HepG2 (cell line): ENCODE measurements around the gene TCEA3. TPM values are rescaled to one million over a fixed set of nuclear protein-coding genes. Genes with fewer than 3 reads are reported as not detected.

ENCODE experiments used
- ATAC-seq: fragments of 200-7000 bp; cut with Tn5 transposase; 3 replicates; pipeline ENCODE4 v1.9.1; 2020; ENCODE audit warnings: mild to moderate bottlenecking, moderate library complexity
- BruUV-seq: library from RNA; stranded (reverse); fragments of 400-500 nt; replicated peaks from 2 replicates; lab custom pipeline; 2021; lab: Mats Ljungman, UMichigan
- CTCF ChIA-PET: fragments of 300-600 bp; formaldehyde crosslinking; extraction: SDS; loops from one replicate; lab custom pipeline; 2021; ENCODE audit warnings: low total read pairs, inconsistent platforms, low intra/inter-chr PET ratio; lab: Yijun Ruan, JAX
- POLR2A ChIA-PET: fragments of 350-600 bp; sonication (Branson Sonifier 250); formaldehyde crosslinking; loops from one replicate; lab custom pipeline; 2020; ENCODE audit warnings: antibody characterized with exemption, inconsistent platforms; lab: Yijun Ruan, JAX
- DNase-seq: peaks from one replicate; pipeline ENCODE4 v3.0.0-alpha.2; 2015; ENCODE audit warnings: low spot score
- FAIRE-seq: peaks from 3 replicates; lab custom pipeline; 2011; peaks lifted over from hg19 to GRCh38; lab: Jason Lieb, UNC
- H2AFZ ChIP-seq: one replicate; pipeline ENCODE4 v1.6.1; 2011; ENCODE audit warnings: low read length, inconsistent platforms
- H3K27ac ChIP-seq: fragments of 300-600 bp; 3 replicates; pipeline ENCODE4 v1.8.0; 2011; ENCODE audit warnings: mixed run types, mild to moderate bottlenecking, mixed read lengths, low read length, inconsistent platforms; ENCODE audit not compliant: insufficient read depth; ENCODE audit errors: extremely low read length
- H3K27me3 ChIP-seq, 2 experiments: fragments of 200-600 bp in 1 of 2; 2 replicates in 1 of 2; 3 replicates in 1 of 2; pipeline versions ENCODE4 v1.6.0 to v1.8.0; 2011; ENCODE audit warnings: low read length in 2 of 2, mild to moderate bottlenecking in 2 of 2, moderate library complexity in 2 of 2, inconsistent platforms in 1 of 2; ENCODE audit not compliant: insufficient read depth in 2 of 2, control insufficient read depth in 1 of 2
- H3K36me3 ChIP-seq, 2 experiments: fragments of 200-600 bp in 1 of 2; replicated peaks in 1 of 2; 2 replicates in 1 of 2; 3 replicates in 1 of 2; pipeline versions ENCODE4 v1.5.1 to v1.8.0; 2011; ENCODE audit warnings: low read length in 2 of 2, inconsistent platforms in 1 of 2; ENCODE audit not compliant: insufficient read depth in 2 of 2, control insufficient read depth in 1 of 2
- H3K4me1 ChIP-seq: 2 replicates; pipeline ENCODE4 v1.5.1; 2012; ENCODE audit warnings: low read length, inconsistent platforms; ENCODE audit not compliant: insufficient read depth
- H3K4me2 ChIP-seq: 2 replicates; pipeline ENCODE4 v1.6.0; 2011; ENCODE audit warnings: low read depth, low read length, inconsistent platforms
- H3K4me3 ChIP-seq, 3 experiments: fragments of 200-600 bp in 1 of 3; sonication (generic), shearing (Covaris generic) in 1 of 3; replicated peaks in 1 of 3; 2 replicates each; pipeline ENCODE4 v1.5.1; 2011 to 2016; ENCODE audit warnings: low read length in 3 of 3, inconsistent platforms in 2 of 3, low read depth in 2 of 3, mild to moderate bottlenecking in 2 of 3, control low read depth in 1 of 3, mixed read lengths in 1 of 3; ENCODE audit not compliant: insufficient read depth in 1 of 3
- H3K79me2 ChIP-seq: one replicate; pipeline ENCODE4 v1.6.1; 2011; ENCODE audit warnings: low read length, inconsistent platforms; ENCODE audit not compliant: insufficient read depth
- H3K9ac ChIP-seq: 2 replicates; pipeline ENCODE4 v1.6.0; 2011; ENCODE audit warnings: mild to moderate bottlenecking, low read depth, low read length, inconsistent platforms; ENCODE audit not compliant: insufficient read depth
- H3K9me3 ChIP-seq: 2 replicates; pipeline ENCODE4 v1.5.1; 2012; ENCODE audit warnings: mild to moderate bottlenecking, low read length
- H4K20me1 ChIP-seq: 2 replicates; pipeline ENCODE4 v1.6.0; 2011; ENCODE audit warnings: inconsistent platforms, mild to moderate bottlenecking, low read length, moderate library complexity; ENCODE audit not compliant: insufficient read depth
- AKAP8 ChIP-seq: sonication (generic); formaldehyde crosslinking; IDR thresholded peaks from 2 replicates; pipeline ENCODE4 v1.5.1; 2020; ENCODE audit warnings: mild to moderate bottlenecking, missing genetic modification reagents
- ELF1 ChIP-seq: sonication (generic); formaldehyde crosslinking; IDR thresholded peaks from 2 replicates; pipeline ENCODE4 v1.4.0; 2020; ENCODE audit warnings: missing genetic modification reagents
- GFI1 ChIP-seq: sonication (generic); formaldehyde crosslinking; IDR thresholded peaks from 2 replicates; pipeline ENCODE4 v1.5.0; 2020; ENCODE audit warnings: missing genetic modification reagents, mild to moderate bottlenecking, borderline replicate concordance
- HOXA9 ChIP-seq: sonication (generic); formaldehyde crosslinking; IDR thresholded peaks from 2 replicates; pipeline ENCODE4 v1.8.1; 2022; ENCODE audit warnings: missing genetic modification reagents, mild to moderate bottlenecking, moderate library complexity, borderline replicate concordance
- MAFK ChIP-seq, 2 experiments: IDR thresholded peaks in 1 of 2; conservative IDR thresholded peaks in 1 of 2; 2 replicates each; pipeline ENCODE4 v1.6.1; 2011; ENCODE audit warnings: improper control_type of control experiment in 2 of 2, low read length in 2 of 2
- MYC ChIP-seq: sonication (generic); formaldehyde crosslinking; IDR thresholded peaks from 2 replicates; pipeline ENCODE4 v1.9.0; 2021; ENCODE audit warnings: missing genetic modification reagents, borderline replicate concordance
- NCOA5 ChIP-seq: sonication (generic); formaldehyde crosslinking; IDR thresholded peaks from 2 replicates; pipeline ENCODE4 v1.4.0; 2020; ENCODE audit warnings: missing genetic modification reagents
- NR1H2 ChIP-seq: sonication (generic); formaldehyde crosslinking; IDR thresholded peaks from 2 replicates; pipeline ENCODE4 v1.8.1; 2022; ENCODE audit warnings: low read depth, missing genetic modification reagents, borderline replicate concordance
- PHB2 ChIP-seq: fragments of 450-650 bp; IDR thresholded peaks from 2 replicates; pipeline ENCODE4 v1.6.1; 2018; ENCODE audit not compliant: partially characterized antibody
- RARG ChIP-seq: sonication (generic); formaldehyde crosslinking; IDR thresholded peaks from 2 replicates; pipeline ENCODE4 v1.4.0; 2020; ENCODE audit warnings: low read depth, mild to moderate bottlenecking, missing genetic modification reagents
- RELA ChIP-seq: sonication (generic); formaldehyde crosslinking; IDR thresholded peaks from 2 replicates; pipeline ENCODE4 v1.4.0; 2020; ENCODE audit warnings: missing genetic modification reagents
- THAP11 ChIP-seq: IDR thresholded peaks from 2 replicates; pipeline ENCODE4 v1.6.1; 2016; ENCODE audit warnings: missing biosample characterization, missing genetic modification reagents
- ZNF20 ChIP-seq: sonication (generic); formaldehyde crosslinking; IDR thresholded peaks from 2 replicates; pipeline ENCODE4 v1.4.0; 2020; ENCODE audit warnings: mild to moderate bottlenecking, moderate library complexity, missing genetic modification reagents
- ZNF547 ChIP-seq: sonication (generic); formaldehyde crosslinking; IDR thresholded peaks from 2 replicates; pipeline ENCODE4 v1.5.1; 2020; ENCODE audit warnings: mild to moderate bottlenecking, missing genetic modification reagents
- ZNF607 ChIP-seq: sonication (generic); formaldehyde crosslinking; IDR thresholded peaks from 2 replicates; pipeline ENCODE4 v1.5.1; 2020; ENCODE audit warnings: missing genetic modification reagents, mild to moderate bottlenecking, borderline replicate concordance
- WGBS: methylation state at CpG from one replicate; pipeline ENCODE4 v1.1.6; 2017; ENCODE audit warnings: low lambda C conversion rate; 5-methylcytosine and 5-hydroxymethylcytosine counted together
- in situ Hi-C: cut with HindIII; loops from 2 replicates; pipeline ENCODE4 v1.10.0; 2017; ENCODE audit warnings: low pct_unique_long_range_greater_than_20kb; ENCODE audit not compliant: extremely low pct_ligation_motif_present
- intact Hi-C: fragments of 100-400 bp; cut with micrococcal nuclease; formaldehyde crosslinking; loops from one replicate; pipeline ENCODE4 v1.10.0; 2022; ENCODE audit not compliant: unreplicated experiment
- polyA plus RNA-seq, 8 experiments: library from polyadenylated mRNA; depleted of rRNA in 3 of 8; stranded (reverse) in 7 of 8; unstranded in 1 of 8; fragments of >200 nt; fragmentation: Illumina TruSeq in 4 of 8; extraction: Trizol in 4 of 8; gene quantifications; 2 replicates each; pipeline versions ENCODE4 v1.2.1 to v1.2.3, GENCODE V29; 2011 to 2016; ENCODE audit warnings: low read depth in 4 of 8, missing spikeins in 1 of 8, mixed read lengths in 1 of 8; ENCODE audit not compliant: insufficient read depth in 1 of 8
- total RNA-seq, 5 experiments: library from RNA; depleted of rRNA; stranded (reverse); fragments of >200 nt; fragmentation: Illumina TruSeq; extraction: Trizol; gene quantifications; 2 replicates each; pipeline ENCODE4 v1.2.3, GENCODE V29; 2016; ENCODE audit warnings: low read depth in 1 of 5
- TF ChIP-seq, protein P1 (sequence below): sonication (generic); formaldehyde crosslinking; IDR thresholded peaks from 2 replicates; pipeline ENCODE4 v1.4.0; 2020; ENCODE audit warnings: mild to moderate bottlenecking, missing genetic modification reagents, borderline replicate concordance
- TF ChIP-seq, protein P2 (sequence below): sonication (generic); formaldehyde crosslinking; IDR thresholded peaks from 2 replicates; pipeline ENCODE4 v1.8.1; 2022; ENCODE audit warnings: low read depth, mild to moderate bottlenecking, missing genetic modification reagents
- TF ChIP-seq, protein P3 (sequence below): sonication (generic); formaldehyde crosslinking; conservative IDR thresholded peaks from 2 replicates; pipeline ENCODE4 v1.4.0; 2020; ENCODE audit warnings: missing genetic modification reagents

The TCEA3 gene
- total and polyA plus RNA-seq, 2 of the 13 experiments (the other 11 are each of a cell fraction or from before 2014, with no cell fraction given): 55.5 to 84.6 TPM

DNA sequence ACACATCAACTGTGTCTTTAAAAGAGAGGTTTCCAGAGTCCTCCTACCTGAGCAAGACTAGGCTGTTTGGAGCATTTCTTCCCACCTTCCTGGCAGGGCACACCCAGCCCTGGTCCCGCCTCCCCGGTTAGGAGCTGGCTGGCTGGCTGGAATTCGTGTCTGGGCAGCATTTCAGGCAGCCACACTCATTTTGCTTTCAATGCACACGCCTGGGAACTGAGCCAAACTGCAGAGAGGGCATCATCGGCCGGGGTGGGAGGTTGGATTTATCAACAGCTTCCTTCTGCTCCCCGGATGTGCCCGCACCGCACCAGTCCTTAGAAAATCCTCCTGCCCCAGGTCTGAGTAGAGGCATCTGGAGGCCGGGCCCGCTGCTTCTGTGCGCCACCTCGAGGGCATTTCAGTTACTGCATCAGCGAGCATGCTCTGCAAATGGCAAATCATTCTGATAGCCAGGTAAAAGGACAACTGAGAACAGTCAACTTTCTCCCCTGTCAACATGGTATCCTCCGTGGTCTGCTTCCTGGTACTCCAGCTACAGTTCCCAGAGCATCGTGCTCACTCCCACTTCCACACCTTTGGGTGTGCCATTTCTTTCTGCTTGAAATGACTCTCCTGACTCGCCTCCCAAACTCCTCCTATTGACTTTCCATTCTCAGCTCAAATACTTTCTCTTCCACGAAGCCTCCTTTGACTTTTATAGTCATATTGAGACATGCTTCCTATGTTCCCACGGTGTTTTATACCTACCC lies 20.6 kb downstream of the TCEA3 start:
- peaks cover 18 to 82% of the 10 kb centered on the region in 2 experiments for H3K36me3 ChIP-seq
- no peak overlapping the region for H3K4me3 ChIP-seq
- 59% methylated on average over 14 of the region's 19 CpGs for WGBS
- BruUV-seq: no TSS peak
- DNase-seq (peak; percentile 46), ATAC-seq (peak; percentile 87), FAIRE-seq (peak; percentile 75)
- POLR2A ChIA-PET: interaction anchor here (1.4 kb wide), 1 partner anchor 36 kb away, joined by 4 read pairs; no protein-coding TSS in a partner anchor
- H3K27me3 ChIP-seq: no peaks in the 10 kb centered on the region
- intact Hi-C loops (loop anchor here (1.0 kb wide), 1 partner anchor 35 kb away; the partner anchor contains the start of gene ZNF436), in situ Hi-C loops (no loop called here)
- H3K4me2 ChIP-seq: no peak overlapping the region
- no peak overlapping the region for H3K27ac ChIP-seq
- CTCF ChIA-PET: interaction anchor here (1.1 kb wide), 1 partner anchor 427 kb away, joined by 4 read pairs; no protein-coding TSS in a partner anchor
- no peaks in the 10 kb centered on the region for H3K4me1 ChIP-seq
- no peak overlapping the region for H2AFZ ChIP-seq
- no peaks in the 10 kb centered on the region for H4K20me1 ChIP-seq
- no peaks in the 10 kb centered on the region for H3K79me2 ChIP-seq
- no peaks in the 10 kb centered on the region for H3K9me3 ChIP-seq
- H3K9ac ChIP-seq: no peak overlapping the region
- TF ChIP-seq NCOA5 (no peak), THAP11 (0 out of 2 replicates have a peak, but pooled peaks have one; percentile 41), ZNF20 (no peak), NR1H2 (no peak), ZNF607 (CRISPR knock-in tag) (no peak), ELF1 (peak; percentile 28; the same call in 1 of the 2 replicates), MAFK (conservative IDR thresholded peaks at IDR 0.05 in 1 of 2, IDR thresholded peaks at IDR 0.05 in 1 of 2; ENCODE audit: low read length in 2 of 2) (no peak), PHB2 (no peak), RELA (CRISPR knock-in tag) (no peak), MYC (CRISPR knock-in tag) (peak; percentile 34; the same call in 1 of the 2 replicates), RARG (CRISPR knock-in tag) (no peak), GFI1 (CRISPR knock-in tag) (no peak), HOXA9 (CRISPR knock-in tag) (no peak), ZNF547 (CRISPR knock-in tag) (no peak), AKAP8 (CRISPR knock-in tag) (no peak)
- TF ChIP-seq, protein P1, sequence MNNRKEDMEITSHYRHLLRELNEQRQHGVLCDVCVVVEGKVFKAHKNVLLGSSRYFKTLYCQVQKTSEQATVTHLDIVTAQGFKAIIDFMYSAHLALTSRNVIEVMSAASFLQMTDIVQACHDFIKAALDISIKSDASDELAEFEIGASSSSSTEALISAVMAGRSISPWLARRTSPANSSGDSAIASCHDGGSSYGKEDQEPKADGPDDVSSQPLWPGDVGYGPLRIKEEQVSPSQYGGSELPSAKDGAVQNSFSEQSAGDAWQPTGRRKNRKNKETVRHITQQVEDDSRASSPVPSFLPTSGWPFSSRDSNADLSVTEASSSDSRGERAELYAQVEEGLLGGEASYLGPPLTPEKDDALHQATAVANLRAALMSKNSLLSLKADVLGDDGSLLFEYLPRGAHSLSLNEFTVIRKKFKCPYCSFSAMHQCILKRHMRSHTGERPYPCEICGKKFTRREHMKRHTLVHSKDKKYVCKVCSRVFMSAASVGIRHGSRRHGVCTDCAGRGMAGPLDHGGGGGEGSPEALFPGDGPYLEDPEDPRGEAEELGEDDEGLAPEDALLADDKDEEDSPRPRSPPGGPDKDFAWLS (CRISPR knock-in tag): no peak
- TF ChIP-seq, protein P2, sequence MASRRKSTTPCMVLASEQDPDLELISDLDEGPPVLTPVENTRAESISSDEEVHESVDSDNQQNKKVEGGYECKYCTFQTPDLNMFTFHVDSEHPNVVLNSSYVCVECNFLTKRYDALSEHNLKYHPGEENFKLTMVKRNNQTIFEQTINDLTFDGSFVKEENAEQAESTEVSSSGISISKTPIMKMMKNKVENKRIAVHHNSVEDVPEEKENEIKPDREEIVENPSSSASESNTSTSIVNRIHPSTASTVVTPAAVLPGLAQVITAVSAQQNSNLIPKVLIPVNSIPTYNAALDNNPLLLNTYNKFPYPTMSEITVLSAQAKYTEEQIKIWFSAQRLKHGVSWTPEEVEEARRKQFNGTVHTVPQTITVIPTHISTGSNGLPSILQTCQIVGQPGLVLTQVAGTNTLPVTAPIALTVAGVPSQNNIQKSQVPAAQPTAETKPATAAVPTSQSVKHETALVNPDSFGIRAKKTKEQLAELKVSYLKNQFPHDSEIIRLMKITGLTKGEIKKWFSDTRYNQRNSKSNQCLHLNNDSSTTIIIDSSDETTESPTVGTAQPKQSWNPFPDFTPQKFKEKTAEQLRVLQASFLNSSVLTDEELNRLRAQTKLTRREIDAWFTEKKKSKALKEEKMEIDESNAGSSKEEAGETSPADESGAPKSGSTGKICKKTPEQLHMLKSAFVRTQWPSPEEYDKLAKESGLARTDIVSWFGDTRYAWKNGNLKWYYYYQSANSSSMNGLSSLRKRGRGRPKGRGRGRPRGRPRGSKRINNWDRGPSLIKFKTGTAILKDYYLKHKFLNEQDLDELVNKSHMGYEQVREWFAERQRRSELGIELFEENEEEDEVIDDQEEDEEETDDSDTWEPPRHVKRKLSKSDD: no peak
- TF ChIP-seq, protein P3, sequence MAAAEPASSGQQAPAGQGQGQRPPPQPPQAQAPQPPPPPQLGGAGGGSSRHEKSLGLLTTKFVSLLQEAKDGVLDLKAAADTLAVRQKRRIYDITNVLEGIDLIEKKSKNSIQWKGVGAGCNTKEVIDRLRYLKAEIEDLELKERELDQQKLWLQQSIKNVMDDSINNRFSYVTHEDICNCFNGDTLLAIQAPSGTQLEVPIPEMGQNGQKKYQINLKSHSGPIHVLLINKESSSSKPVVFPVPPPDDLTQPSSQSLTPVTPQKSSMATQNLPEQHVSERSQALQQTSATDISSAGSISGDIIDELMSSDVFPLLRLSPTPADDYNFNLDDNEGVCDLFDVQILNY (CRISPR knock-in tag): no peak
